HG02973 (cell line): Measurements from ENCODE around the gene ING4.

Experiments
- ATAC-seq: cut with Tn5 transposase; IDR thresholded peaks from one replicate; pipeline ENCODE4 v1.9.1; 2021; ENCODE audit warnings: moderate library complexity; ENCODE audit not compliant: unreplicated experiment

Gene ING4

GRCh38 chr12:6608592-6609281, 54.2 kb downstream of the ING4 start:
- ATAC-seq = no peak

- no peak for ATAC-seq
Observed at GRCh38 chr12:6607751-6608591, 54.9 kb downstream of the ING4 start.

GRCh38 chr12:6606331-6607131, 56.4 kb downstream of the ING4 start:
- ATAC-seq = no peak

GRCh38 chr12:6605421-6606330, 57.2 kb downstream of the ING4 start:
- no peak for ATAC-seq

GRCh38 chr12:6604259-6605029, 58.5 kb downstream of the ING4 start:
- no peak for ATAC-seq

GRCh38 chr12:6603095-6603567, 59.8 kb downstream of the ING4 start:
- ATAC-seq = no peak

- no peak for ATAC-seq
Observed at GRCh38 chr12:6602526-6602925, 60.4 kb downstream of the ING4 start.
